ENCODE data around the gene CMYA5. TPM values are rescaled to one million over a fixed set of nuclear protein-coding genes. Genes with fewer than 3 reads are reported as not detected.

The CMYA5 gene
- total and polyA plus RNA-seq, 9 of the 15 experiments (the other 6 are each of a cell fraction or from before 2014, with no cell fraction given): 0.18 to 1.1 (median 0.32) TPM

DNA sequence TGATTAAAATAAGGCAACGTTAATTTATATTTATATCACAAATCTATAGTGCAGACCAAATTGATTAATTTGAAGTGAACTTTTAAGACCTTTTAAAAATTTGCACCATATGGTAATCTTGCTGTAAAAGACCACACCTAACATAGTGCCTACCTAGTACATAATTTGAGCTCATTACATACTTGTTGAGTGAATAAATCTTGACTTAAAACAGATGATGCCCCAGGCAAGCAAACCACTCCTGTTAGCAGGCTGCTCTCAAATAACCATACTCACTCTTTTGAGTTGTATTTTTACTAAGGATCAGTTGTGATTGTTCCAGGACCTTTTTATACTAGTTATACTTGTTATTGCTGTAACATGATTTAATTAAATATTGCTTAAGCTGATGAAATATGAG is 27.2 kb downstream of the CMYA5 start (continued):
- TF ChIP-seq TRIM25 (IDR thresholded peaks at IDR 0.05; ENCODE audit: borderline replicate concordance): no peak
- no peak for TF ChIP-seq MEF2D (tag; conservative IDR thresholded peaks at IDR 0.05; ENCODE audit: low read depth)
- TF ChIP-seq, protein P1, sequence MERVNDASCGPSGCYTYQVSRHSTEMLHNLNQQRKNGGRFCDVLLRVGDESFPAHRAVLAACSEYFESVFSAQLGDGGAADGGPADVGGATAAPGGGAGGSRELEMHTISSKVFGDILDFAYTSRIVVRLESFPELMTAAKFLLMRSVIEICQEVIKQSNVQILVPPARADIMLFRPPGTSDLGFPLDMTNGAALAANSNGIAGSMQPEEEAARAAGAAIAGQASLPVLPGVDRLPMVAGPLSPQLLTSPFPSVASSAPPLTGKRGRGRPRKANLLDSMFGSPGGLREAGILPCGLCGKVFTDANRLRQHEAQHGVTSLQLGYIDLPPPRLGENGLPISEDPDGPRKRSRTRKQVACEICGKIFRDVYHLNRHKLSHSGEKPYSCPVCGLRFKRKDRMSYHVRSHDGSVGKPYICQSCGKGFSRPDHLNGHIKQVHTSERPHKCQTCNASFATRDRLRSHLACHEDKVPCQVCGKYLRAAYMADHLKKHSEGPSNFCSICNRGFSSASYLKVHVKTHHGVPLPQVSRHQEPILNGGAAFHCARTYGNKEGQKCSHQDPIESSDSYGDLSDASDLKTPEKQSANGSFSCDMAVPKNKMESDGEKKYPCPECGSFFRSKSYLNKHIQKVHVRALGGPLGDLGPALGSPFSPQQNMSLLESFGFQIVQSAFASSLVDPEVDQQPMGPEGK (CRISPR knock-in tag; IDR thresholded peaks at IDR 0.05; ENCODE audit: borderline replicate concordance): no peak
- TF ChIP-seq THRAP3 (IDR thresholded peaks at IDR 0.05; ENCODE audit: borderline replicate concordance): no peak

DNA sequence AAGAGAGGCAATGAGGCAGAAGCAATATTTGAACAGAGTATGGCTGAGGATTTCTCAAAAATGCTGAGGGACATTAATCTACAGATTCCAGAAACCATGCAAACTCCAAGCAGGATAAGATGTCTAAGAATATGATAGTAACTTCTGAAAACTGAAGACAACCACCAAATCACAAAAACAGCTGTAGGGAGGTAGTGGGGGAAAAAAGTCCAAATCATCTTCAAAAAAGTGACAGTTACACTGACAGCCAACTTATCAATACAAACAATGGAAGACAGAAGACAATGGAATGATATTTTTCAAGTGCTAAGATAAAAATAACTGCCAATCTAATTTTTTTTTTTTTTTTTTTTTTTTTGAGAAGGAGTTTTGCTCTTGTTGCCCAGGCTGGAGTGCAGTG is 30.5 kb downstream of the CMYA5 start:
- POLR2A ChIA-PET: no interaction called here
- no peak overlapping the region for H3K9ac ChIP-seq (ENCODE audit: insufficient read depth in 1 of 2, low read depth in 2 of 2, low read length in 2 of 2)
- no peak for DNase-seq (ENCODE audit: extremely low read depth in 1 of 4, low spot score in 3 of 4)
- no TSS peak for BruUV-seq (replicated peaks)
- no peaks in the 10 kb centered on the region for H3K27me3 ChIP-seq (ENCODE audit: control insufficient read depth in 2 of 2, insufficient read depth in 2 of 2, low read length in 2 of 2)
- FAIRE-seq: no peak
- no peak overlapping the region for H3K27ac ChIP-seq (ENCODE audit: extremely low read depth, low read depth, low read length)
- ATAC-seq: no peak
- in situ Hi-C loops (cut with MboI) (no loop called here), intact Hi-C loops (cut with micrococcal nuclease) (no loop called here)
- no peak overlapping the region for H3K4me2 ChIP-seq (ENCODE audit: insufficient read depth, low read length)
- H3K9me1 ChIP-seq (ENCODE audit: control insufficient read depth, insufficient read depth, low read length): no peaks in the 10 kb centered on the region
- H3K36me3 ChIP-seq (ENCODE audit: control insufficient read depth, insufficient read depth, low read length): no peaks in the 10 kb centered on the region
- no peak overlapping the region for H3K4me3 ChIP-seq
- no peaks in the 10 kb centered on the region for H3K79me2 ChIP-seq (ENCODE audit: control insufficient read depth, insufficient read depth, low read length)
- no peaks in the 10 kb centered on the region for H3K4me1 ChIP-seq (replicated peaks in 1 of 2; ENCODE audit: control insufficient read depth in 2 of 2, insufficient read depth in 2 of 2, low read length in 2 of 2)
- H2AFZ ChIP-seq (ENCODE audit: low read depth, low read length): no peak overlapping the region
- H3K9me3 ChIP-seq (replicated peaks; ENCODE audit: control insufficient read depth, insufficient read depth, low read depth, low read length): peaks cover 4% of the 10 kb centered on the region; the same call in 1 of the 2 replicates
- no peaks in the 10 kb centered on the region for H4K20me1 ChIP-seq (replicated peaks; ENCODE audit: control insufficient read depth, insufficient read depth, low read length)
- CTCF ChIA-PET (ENCODE audit: low intra/inter-chr PET ratio): interaction anchor here (0.7 kb wide), 1 partner anchor 451 kb away, joined by 3 read pairs; no protein-coding TSS in a partner anchor
- TF ChIP-seq SUPT5H (IDR thresholded peaks at IDR 0.05) (no peak), MCM3 (IDR thresholded peaks at IDR 0.05) (no peak), FOXM1 (IDR thresholded peaks at IDR 0.05; ENCODE audit: low read depth) (0 out of 2 replicates have a peak, but pooled peaks have one; percentile 21), FOXM1 (CRISPR knock-in tag; IDR thresholded peaks at IDR 0.05; ENCODE audit: low read depth) (no peak), ZNF512 (tag; IDR thresholded peaks at IDR 0.05) (peak; percentile 31; the same call in 1 of the 2 replicates), ZEB2 (IDR thresholded peaks at IDR 0.05) (0 out of 2 replicates have a peak, but pooled peaks have one; percentile 23), CTBP1 (IDR thresholded peaks at IDR 0.05; ENCODE audit: borderline replicate concordance) (no peak), FOXA3 (CRISPR knock-in tag; conservative IDR thresholded peaks at IDR 0.05 in 1 of 2, IDR thresholded peaks at IDR 0.05 in 1 of 2) (peak in 1 of 2 experiments; percentile 52; a peak in 2 of 4 replicates), ZNF408 (CRISPR knock-in tag; IDR thresholded peaks at IDR 0.05; ENCODE audit: low read depth) (no peak), ZNF707 (CRISPR knock-in tag; conservative IDR thresholded peaks at IDR 0.05) (no peak), CBX3 (IDR thresholded peaks at IDR 0.05; ENCODE audit: borderline replicate concordance in 1 of 2, low read length in 2 of 2) (peak in 1 of 2 experiments; percentile 99; a peak in 2 of 3 replicates), TRIM24 (IDR thresholded peaks at IDR 0.05) (peak; percentile 67 to 88)
- TF ChIP-seq, protein P2, sequence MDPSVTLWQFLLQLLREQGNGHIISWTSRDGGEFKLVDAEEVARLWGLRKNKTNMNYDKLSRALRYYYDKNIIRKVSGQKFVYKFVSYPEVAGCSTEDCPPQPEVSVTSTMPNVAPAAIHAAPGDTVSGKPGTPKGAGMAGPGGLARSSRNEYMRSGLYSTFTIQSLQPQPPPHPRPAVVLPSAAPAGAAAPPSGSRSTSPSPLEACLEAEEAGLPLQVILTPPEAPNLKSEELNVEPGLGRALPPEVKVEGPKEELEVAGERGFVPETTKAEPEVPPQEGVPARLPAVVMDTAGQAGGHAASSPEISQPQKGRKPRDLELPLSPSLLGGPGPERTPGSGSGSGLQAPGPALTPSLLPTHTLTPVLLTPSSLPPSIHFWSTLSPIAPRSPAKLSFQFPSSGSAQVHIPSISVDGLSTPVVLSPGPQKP (CRISPR knock-in tag; IDR thresholded peaks at IDR 0.05): no peak

Data from K562 (cell line).